Measurements from ENCODE around the gene TTC39C.
"Not testable (repeated sequence)": the region's sequence is repeated elsewhere in the genome, so short reads cannot be mapped to it uniquely, and the experiment has no call there.

The TTC39C gene

DNA sequence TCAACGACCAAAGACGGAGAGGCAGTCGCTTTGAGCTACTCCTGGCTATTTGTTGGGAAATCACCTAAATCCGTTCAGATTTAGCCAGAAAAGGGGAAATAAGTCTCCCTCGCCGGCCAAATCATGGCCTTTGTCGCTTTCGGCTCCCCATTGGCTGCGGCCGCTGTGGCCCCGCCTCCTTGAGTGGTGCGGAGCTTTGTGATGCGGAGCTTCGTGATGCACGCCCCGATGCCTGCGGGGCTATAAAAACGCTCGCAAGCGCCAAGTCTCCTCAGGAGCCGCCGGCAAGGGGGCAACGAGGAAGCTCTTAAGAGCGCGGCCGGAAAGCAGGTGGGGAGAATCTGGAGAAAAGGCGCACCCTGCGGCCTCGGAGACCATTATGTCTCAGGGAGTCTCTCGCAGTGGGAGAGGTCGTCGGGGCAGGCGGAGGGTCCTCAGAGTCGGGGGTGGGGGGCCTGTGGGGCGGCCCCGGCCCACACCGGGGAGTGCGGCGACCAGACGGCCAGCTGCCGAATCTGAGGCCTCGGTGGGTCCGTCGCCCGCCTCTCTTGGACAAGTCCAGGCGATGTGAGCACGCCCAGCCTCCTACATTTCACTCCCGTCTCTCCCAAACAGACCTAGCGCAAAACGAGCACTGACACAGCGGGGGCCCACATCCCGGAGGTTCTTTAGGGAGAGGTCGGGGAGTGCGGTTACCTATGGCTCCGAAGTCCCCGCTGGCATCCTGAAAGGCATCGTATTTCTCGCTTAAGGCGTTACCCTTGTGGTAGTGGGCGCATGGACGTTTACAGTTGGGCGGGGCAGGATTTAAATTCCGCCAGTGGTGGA lies 124.4 kb downstream of the TTC39C start, which contains the start of gene CABYR:
TSS of gene CABYR (plus strand) at position 274 of the 828 bp plus-strand sequence. CDS start 4,053 bp downstream, outside the sequence.
- peak; percentile 76 for DNase-seq

DNA sequence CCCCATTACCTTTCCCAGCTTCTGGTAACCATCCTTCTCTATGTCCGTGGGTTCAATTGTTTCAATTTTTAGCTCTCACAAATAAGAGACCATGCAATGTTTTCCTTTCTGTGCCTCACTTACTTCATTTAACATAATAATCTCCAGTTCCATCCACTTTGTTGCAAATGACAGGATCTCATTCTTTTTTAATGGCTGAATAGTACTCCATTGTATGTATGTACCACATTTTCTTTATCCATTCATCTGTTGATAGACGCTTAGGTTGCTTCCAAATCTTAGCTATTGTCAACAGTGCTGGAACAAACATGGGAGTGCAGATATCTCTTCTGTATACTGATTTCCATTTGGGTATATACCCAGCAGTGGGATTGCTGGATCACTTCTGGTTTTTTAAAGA lies 126.1 kb downstream of the TTC39C start:
- no peak for DNase-seq

DNA sequence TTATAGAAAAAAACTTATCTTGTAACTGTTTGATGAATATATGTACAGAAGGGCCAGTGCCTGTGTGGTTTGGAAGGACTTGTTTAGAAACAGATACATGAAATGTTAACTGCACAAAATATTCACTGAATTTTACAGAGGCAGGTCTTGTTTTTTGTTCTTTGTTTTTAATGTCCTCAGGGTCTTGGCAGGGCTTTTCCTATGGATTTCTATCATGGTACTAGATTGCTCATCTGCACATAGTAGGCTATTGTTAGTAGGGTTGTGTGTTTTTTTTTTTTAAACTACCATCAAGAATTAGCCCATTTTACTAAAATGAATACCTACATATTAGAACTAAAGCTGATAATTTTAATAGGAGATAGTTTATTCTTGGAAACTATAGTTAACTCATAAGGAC lies 127.8 kb downstream of the TTC39C start:
- no peak for DNase-seq

DNA sequence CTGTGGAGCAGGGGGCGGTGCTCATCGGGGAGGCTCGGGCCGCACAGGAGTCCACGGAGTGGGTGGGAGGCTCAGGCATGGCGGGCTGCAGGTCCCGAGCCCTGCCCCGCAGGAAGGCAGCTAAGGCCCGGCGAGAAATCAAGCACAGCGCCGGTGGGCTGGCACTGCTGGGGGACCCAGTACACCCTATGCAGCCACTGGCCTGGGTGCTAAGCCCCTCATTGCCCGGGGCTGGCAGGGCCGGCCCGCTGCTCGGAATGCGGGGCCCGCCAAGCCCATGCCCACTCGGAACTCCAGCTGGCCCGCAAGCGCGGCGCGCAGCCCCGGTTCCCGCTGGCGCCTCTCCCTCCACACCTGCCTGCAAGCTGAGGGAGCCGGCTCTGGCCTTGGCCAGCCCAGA lies 135.0 kb downstream of the TTC39C start:
- DNase-seq: not testable (repeated sequence)

DNA sequence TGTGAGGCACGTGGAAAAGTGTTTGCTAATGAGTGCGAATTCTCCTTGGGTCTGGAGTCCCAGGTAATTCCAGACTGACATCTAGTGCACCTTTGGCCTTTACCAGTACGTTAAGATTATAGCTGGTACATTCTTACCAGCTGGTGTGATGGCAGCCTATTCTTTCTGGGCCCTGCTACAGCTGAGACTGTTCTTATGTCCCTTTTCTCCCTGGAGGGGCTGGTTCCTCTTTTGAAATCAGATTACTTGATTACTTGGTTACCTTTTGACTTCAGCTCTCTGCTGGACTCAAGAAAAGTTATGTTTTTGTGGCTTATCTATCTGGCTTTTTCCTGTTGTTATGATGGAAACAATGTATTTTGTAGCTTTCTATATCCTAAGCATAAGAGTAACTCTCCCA lies 138.8 kb downstream of the TTC39C start:
- DNase-seq: no peak

DNA sequence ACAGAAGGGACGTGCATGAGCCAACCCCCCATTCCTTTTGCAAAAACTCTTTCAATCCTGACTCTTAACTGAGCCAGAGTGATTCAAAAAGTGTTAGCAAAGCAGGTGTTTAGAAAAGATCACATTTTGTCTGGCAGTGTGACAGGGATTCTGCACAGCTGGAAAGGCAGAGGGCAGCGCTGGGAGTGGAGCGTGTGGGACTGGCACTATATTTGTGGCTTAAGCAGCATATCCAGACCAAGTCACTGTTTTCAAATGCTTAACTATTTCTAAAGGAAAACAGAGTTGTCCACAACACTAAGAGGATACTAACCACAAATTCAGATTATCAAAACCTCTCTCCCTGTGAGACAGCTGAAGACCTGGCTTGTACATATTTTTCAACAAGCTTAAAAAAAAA lies 143.3 kb downstream of the TTC39C start:
- no peak for DNase-seq

DNA sequence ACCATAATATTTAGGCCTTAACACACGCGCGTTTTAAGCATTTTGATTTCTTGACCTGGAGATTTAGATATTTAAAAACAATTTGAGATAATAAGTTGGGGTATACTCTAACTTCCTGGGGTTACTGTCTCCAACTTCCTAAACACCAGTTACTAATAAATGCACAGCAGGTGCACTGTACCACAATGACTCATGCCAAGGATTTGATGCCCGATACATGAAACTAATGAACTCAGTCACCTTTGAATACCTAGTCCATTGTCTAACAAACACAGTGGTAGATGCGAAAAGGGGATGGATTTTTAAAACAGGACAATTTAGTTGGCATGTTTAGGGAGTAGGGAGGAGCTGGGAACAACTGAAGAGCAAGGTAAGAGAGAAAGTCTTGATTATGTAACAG lies 145.5 kb downstream of the TTC39C start:
- no peak for DNase-seq

DNA sequence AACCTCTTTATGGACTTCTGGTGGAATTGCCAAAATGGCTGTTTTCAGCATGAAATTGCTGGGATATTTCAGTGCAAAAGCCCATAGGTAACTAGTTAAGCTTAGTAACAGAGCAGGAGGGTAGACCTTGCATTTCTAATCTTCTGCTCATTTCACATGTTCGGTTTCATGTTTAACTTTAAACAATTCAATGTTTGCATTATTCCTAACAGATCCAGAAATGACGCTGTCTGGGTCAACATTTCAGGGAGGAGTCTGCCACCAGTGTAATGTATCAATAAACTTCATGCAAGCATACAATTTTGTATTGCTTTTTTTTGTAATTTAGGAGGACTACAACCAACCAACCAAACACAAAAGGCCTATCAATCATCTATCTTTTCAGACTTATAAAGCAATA lies 146.8 kb downstream of the TTC39C start:
- DNase-seq: no peak

DNA sequence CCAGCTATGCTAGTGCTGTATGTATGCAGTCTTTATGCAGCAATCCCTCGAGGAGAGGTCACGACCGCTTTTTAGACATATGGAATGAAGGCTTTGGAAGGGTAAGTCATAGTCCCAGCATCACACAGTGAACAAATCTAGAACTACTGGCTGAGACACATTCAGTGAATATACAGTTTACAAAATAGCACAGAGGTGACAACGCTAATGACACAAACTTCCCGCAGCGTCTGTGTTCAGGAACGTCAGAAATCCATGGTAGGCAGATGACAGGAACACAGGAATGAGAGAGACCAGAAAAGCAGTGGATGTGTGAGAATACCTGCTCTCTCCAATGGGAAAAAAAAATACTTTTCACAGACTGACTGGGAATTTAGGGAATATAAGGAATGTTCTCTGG lies 153.9 kb downstream of the TTC39C start:
- DNase-seq: no peak

DNA sequence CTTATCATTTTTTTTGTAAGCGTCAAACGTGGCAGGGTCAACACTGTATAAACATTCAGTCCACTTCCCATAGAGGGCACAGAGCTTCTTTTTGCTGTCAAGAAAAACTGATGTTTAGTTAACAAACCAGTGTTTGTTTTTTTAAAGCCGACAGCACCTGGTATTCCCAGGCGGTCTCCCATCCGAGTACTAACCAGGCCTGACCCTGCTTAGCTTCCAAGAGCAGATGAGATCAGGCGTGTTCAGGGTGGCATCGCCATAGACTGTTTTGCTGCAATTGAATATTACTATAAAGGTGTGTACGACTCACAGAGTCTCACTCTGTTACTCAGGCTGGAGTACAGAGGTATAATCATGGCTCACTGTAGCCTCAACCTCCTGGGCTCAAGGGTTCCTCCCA lies 155.8 kb downstream of the TTC39C start:
- DNase-seq: no peak

DNA sequence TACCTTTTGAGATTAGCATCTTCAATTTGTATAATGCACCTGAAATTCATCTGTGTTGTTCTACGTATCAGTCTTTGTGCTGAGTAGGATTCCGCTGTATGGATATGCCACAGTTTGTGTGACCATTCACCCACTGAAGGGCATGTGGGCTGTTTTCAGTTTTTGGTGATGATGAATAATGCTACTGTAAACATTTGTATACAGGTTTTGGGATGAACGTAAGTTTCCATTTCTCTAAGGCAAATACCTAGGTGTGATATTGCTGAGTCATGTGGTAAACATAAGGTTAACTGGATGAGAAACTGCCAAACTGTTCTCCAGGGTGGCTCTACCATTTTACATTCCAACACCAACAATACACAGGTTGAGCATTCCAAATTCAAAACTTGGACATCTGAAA lies 159.4 kb downstream of the TTC39C start:
- DNase-seq: no peak

DNA sequence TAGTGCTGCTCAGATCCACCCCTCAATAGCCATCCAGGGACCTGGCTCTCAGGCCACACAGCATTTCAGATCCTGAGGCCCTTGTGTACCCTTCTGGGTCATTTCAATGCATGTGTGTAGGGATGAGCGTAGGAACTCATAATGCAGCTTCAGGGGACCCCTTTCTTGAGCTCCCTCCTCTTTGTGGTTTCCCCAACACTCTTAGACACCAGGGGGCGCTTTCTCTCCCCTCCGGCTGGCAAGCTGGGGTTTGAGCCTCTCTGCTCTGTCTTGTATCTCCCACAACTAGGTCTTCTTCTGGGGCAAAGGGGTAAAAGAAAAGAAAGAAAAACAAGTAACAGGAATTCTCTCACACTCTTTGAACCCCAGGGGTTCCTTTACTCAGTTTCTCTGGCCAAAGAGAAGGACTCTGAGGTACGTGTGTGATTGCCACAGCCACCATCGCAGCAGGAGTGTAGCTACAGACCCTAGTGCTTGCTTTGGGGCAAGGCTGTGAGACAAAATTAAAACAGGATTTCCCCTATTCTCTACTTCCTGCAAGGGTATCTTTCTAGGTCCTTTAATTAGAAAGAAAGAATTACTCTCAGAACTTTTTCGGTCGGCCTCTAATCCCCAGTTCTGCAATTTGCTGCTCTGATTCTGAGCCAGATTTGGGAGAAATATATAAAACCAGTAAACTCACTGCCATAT lies 162.3 kb downstream of the TTC39C start:
- DNase-seq: peak; percentile 14

DNA sequence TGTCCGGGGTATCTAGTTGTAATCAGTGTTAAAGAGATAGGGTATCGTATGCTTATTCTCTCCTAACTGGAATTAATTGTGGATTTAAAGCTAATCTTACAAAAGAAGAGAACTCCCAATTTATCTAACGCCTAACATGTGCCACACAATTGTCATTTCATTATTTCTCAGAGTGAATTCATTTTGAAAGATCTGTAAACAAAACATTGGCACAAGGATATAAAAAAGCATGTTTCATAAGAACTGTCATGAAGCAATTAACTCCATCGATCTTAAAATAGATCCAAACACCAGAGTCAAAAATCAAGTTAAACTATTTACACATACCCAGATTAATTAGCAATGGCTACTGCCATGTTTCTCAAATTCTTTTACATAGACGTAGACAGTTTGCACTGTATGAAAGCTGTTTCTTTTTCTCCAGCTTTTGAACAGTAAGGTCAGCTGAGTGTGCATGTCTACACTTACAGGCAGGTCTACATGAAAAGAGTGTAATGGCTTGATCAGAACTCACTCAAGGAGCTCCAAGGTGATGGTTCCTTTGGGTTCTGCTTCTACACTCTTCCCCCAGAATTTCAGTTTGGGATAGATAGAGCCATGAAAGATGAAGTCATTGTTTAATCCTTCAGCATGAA lies 163.1 kb downstream of the TTC39C start:
- DNase-seq: no peak

DNA sequence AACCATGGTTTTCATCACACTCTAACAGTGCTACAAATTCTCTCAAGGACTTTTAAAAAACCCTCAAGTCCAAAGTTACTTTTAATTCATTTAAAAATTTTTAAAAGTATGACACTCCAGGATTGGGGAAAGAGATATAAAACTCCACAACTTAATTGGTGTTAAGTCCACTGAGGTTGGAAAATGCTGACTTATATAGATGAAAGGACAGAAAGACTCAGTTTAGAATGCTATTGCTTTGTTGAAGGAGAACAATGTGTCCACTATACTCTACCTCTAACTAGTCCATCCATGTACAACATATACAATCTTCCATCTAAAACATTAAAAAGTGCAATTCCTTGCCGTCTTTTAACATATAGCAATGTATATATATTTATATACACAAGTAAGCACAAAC lies 165.5 kb downstream of the TTC39C start:
- DNase-seq: no peak

DNA sequence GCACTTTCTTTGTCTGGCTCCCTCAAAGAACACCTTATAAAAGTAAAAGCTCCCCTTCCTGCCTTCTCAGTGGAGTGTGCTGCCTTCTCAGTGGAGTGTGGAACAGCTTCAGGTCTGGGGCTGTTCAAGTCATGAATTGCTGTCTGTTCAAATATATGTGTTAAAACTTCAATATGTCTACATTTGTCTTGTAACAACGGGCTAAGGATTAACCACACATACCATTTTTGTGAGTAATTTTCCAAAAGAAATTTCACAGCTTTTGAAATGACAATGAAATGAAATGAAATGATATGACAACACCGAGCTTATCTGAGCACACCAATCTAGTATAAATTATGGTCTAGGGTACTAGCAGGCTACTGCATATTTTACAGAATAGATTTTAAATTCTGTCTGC lies 167.3 kb downstream of the TTC39C start:
- DNase-seq: no peak
